ENCODE data around the gene PARVA.
"Not testable (repeated sequence)": the region's sequence is repeated elsewhere in the genome, so short reads cannot be mapped to it uniquely, and the experiment has no call there.

Gene PARVA

GRCh38 chr11:12377106-12377823 lies at the start of gene PARVA:
PARVA (plus strand) TSS chr11:12377571; CDS start chr11:12377648, 77 bp downstream.
- no peak for FAIRE-seq

GRCh38 chr11:12329169-12329568 lies 48.2 kb upstream of the PARVA start:
- FAIRE-seq: no peak

GRCh38 chr11:12329797-12330196 lies 47.6 kb upstream of the PARVA start:
- no peak for FAIRE-seq

GRCh38 chr11:12330485-12331231 lies 46.7 kb upstream of the PARVA start:
- no peak for FAIRE-seq

- peak; percentile 91 for FAIRE-seq
Observed at GRCh38 chr11:12331239-12331874, 46.0 kb upstream of the PARVA start.

GRCh38 chr11:12343526-12343925 lies 33.8 kb upstream of the PARVA start:
- FAIRE-seq: no peak

GRCh38 chr11:12353534-12353933 lies 23.8 kb upstream of the PARVA start:
- no peak for FAIRE-seq

- FAIRE-seq: no peak
Observed at GRCh38 chr11:12354750-12355545, 22.4 kb upstream of the PARVA start.

GRCh38 chr11:12356944-12357655 lies 20.3 kb upstream of the PARVA start:
- FAIRE-seq: no peak

- FAIRE-seq: not testable (repeated sequence)
Observed at GRCh38 chr11:12357697-12358096, 19.7 kb upstream of the PARVA start.

GRCh38 chr11:12358302-12359188 lies 18.8 kb upstream of the PARVA start:
- FAIRE-seq: no peak

GRCh38 chr11:12359761-12360160 lies 17.6 kb upstream of the PARVA start:
- FAIRE-seq: no peak

- FAIRE-seq: no peak
Observed at GRCh38 chr11:12361682-12362081, 15.7 kb upstream of the PARVA start.

- FAIRE-seq: no peak
Observed at GRCh38 chr11:12362857-12363256, 14.5 kb upstream of the PARVA start.

GRCh38 chr11:12363373-12363772 lies 14.0 kb upstream of the PARVA start:
- no peak for FAIRE-seq

- not testable (repeated sequence) for FAIRE-seq
Observed at GRCh38 chr11:12365965-12366575, 11.3 kb upstream of the PARVA start.

- FAIRE-seq: not testable (repeated sequence)
Observed at GRCh38 chr11:12367057-12367456, 10.3 kb upstream of the PARVA start.

- no peak for FAIRE-seq
Observed at GRCh38 chr11:12372111-12372510, 5.3 kb upstream of the PARVA start.

- FAIRE-seq: no peak
Observed at GRCh38 chr11:12375720-12376119, 1.7 kb upstream of the PARVA start.

- no peak for FAIRE-seq
Observed at GRCh38 chr11:12376259-12377081, 901 bp upstream of the PARVA start.

All from TTC549 (cell line).